ENCODE measurements around the gene DCAF11.

The DCAF11 gene

DNA sequence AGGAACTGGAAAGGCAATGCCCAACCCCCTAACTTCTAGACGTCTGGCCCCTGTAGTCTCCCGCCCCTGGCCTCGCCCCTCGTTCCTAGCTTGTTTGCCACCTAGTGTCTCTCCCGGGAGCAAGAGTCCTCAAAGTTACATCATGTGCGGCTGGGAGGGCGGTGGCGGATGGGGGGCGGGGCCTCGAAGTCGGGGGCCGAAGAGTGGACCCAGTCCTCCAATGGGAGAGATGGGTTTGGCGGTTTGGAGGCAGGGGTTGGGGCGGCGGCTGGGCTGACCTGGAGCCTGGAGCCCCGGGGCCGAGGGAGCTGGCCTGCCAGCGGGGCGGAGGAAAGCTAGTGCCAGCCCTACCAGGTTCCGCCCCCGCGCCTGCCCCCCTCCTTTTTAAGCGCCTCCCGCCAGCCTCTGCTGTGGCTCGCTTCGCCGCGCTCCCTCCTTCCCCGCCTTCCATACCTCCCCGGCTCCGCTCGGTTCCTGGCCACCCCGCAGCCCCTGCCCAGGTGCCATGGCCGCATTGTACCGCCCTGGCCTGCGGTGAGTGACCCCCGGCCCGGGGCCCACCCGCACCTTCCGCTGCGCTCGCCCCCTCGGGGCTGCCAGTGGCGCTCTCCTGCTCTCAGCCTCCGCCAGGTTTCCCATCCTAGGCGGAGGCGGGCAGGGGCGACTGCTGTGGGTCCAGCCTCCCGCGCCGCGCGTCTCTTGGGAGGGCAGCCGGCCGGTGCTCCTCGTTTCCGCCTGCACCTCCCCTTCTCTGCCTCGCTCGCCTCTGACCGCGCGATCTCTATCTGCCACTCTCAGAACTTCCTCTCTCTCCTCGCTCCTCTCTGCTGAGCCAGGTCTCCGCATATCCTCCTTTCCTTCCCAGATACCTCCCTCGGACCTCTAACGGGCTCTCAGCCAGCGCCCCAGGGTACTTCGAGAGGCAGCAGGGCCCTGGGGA, 20.4 kb upstream of the DCAF11 start, which contains the start of gene PCK2 (continued):
- TF ChIP-seq ZNF621 (tag by site-specific recombination; IDR thresholded peaks at IDR 0.05) (no peak), ZNF76 (tag by site-specific recombination; IDR thresholded peaks at IDR 0.05; ENCODE audit: borderline replicate concordance, low read depth) (peak; percentile 80), ZFP37 (tag by site-specific recombination; IDR thresholded peaks at IDR 0.05) (no peak), ZNF146 (tag by site-specific recombination; IDR thresholded peaks at IDR 0.05) (peak; percentile 10; the same call in 1 of the 2 replicates), HOXA7 (CRISPR knock-in tag; IDR thresholded peaks at IDR 0.05; ENCODE audit: borderline replicate concordance) (no peak), ZNF223 (tag by site-specific recombination; IDR thresholded peaks at IDR 0.05) (no peak), MEIS1 (CRISPR knock-in tag; IDR thresholded peaks at IDR 0.05; ENCODE audit: borderline replicate concordance) (no peak), ZNF600 (tag by site-specific recombination; IDR thresholded peaks at IDR 0.05) (peak; percentile 81), KLF8 (tag by site-specific recombination; IDR thresholded peaks at IDR 0.05) (peak; percentile 79; the same call in 1 of the 2 replicates), GLIS2 (tag by site-specific recombination; IDR thresholded peaks at IDR 0.05) (peak; percentile 93)
- TF ChIP-seq, protein P1, sequence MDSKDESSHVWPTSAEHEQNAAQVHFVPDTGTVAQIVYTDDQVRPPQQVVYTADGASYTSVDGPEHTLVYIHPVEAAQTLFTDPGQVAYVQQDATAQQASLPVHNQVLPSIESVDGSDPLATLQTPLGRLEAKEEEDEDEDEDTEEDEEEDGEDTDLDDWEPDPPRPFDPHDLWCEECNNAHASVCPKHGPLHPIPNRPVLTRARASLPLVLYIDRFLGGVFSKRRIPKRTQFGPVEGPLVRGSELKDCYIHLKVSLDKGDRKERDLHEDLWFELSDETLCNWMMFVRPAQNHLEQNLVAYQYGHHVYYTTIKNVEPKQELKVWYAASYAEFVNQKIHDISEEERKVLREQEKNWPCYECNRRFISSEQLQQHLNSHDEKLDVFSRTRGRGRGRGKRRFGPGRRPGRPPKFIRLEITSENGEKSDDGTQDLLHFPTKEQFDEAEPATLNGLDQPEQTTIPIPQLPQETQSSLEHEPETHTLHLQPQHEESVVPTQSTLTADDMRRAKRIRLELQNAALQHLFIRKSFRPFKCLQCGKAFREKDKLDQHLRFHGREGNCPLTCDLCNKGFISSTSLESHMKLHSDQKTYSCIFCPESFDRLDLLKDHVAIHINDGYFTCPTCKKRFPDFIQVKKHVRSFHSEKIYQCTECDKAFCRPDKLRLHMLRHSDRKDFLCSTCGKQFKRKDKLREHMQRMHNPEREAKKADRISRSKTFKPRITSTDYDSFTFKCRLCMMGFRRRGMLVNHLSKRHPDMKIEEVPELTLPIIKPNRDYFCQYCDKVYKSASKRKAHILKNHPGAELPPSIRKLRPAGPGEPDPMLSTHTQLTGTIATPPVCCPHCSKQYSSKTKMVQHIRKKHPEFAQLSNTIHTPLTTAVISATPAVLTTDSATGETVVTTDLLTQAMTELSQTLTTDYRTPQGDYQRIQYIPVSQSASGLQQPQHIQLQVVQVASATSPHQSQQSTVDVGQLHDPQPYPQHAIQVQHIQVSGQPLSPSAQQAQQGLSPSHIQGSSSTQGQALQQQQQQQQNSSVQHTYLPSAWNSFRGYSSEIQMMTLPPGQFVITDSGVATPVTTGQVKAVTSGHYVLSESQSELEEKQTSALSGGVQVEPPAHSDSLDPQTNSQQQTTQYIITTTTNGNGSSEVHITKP (tag by site-specific recombination; IDR thresholded peaks at IDR 0.05): peak; percentile 26; the same call in 1 of the 2 replicates
- TF ChIP-seq, protein P2, sequence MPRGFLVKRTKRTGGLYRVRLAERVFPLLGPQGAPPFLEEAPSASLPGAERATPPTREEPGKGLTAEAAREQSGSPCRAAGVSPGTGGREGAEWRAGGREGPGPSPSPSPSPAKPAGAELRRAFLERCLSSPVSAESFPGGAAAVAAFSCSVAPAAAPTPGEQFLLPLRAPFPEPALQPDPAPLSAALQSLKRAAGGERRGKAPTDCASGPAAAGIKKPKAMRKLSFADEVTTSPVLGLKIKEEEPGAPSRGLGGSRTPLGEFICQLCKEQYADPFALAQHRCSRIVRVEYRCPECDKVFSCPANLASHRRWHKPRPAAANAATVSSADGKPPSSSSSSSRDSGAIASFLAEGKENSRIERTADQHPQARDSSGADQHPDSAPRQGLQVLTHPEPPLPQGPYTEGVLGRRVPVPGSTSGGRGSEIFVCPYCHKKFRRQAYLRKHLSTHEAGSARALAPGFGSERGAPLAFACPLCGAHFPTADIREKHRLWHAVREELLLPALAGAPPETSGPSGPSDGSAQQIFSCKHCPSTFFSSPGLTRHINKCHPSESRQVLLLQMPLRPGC (tag by site-specific recombination; IDR thresholded peaks at IDR 0.05): peak; percentile 14; the same call in 1 of the 2 replicates
- TF ChIP-seq, protein P3, sequence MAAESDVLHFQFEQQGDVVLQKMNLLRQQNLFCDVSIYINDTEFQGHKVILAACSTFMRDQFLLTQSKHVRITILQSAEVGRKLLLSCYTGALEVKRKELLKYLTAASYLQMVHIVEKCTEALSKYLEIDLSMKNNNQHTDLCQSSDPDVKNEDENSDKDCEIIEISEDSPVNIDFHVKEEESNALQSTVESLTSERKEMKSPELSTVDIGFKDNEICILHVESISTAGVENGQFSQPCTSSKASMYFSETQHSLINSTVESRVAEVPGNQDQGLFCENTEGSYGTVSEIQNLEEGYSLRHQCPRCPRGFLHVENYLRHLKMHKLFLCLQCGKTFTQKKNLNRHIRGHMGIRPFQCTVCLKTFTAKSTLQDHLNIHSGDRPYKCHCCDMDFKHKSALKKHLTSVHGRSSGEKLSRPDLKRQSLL (tag by site-specific recombination; IDR thresholded peaks at IDR 0.05): peak; percentile 81
- TF ChIP-seq, protein P4, sequence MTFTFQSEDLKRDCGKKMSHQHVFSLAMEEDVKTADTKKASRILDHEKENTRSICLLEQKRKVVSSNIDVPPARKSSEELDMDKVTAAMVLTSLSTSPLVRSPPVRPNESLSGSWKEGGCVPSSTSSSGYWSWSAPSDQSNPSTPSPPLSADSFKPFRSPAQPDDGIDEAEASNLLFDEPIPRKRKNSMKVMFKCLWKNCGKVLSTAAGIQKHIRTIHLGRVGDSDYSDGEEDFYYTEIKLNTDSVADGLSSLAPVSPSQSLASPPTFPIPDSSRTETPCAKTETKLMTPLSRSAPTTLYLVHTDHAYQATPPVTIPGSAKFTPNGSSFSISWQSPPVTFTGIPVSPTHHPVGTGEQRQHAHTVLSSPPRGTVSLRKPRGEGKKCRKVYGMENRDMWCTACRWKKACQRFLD (tag by site-specific recombination; IDR thresholded peaks at IDR 0.05): peak; percentile 40; the same call in 1 of the 2 replicates
- TF ChIP-seq, protein P5, sequence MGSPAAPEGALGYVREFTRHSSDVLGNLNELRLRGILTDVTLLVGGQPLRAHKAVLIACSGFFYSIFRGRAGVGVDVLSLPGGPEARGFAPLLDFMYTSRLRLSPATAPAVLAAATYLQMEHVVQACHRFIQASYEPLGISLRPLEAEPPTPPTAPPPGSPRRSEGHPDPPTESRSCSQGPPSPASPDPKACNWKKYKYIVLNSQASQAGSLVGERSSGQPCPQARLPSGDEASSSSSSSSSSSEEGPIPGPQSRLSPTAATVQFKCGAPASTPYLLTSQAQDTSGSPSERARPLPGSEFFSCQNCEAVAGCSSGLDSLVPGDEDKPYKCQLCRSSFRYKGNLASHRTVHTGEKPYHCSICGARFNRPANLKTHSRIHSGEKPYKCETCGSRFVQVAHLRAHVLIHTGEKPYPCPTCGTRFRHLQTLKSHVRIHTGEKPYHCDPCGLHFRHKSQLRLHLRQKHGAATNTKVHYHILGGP (tag by site-specific recombination; IDR thresholded peaks at IDR 0.05): no peak
- TF ChIP-seq, protein P6, sequence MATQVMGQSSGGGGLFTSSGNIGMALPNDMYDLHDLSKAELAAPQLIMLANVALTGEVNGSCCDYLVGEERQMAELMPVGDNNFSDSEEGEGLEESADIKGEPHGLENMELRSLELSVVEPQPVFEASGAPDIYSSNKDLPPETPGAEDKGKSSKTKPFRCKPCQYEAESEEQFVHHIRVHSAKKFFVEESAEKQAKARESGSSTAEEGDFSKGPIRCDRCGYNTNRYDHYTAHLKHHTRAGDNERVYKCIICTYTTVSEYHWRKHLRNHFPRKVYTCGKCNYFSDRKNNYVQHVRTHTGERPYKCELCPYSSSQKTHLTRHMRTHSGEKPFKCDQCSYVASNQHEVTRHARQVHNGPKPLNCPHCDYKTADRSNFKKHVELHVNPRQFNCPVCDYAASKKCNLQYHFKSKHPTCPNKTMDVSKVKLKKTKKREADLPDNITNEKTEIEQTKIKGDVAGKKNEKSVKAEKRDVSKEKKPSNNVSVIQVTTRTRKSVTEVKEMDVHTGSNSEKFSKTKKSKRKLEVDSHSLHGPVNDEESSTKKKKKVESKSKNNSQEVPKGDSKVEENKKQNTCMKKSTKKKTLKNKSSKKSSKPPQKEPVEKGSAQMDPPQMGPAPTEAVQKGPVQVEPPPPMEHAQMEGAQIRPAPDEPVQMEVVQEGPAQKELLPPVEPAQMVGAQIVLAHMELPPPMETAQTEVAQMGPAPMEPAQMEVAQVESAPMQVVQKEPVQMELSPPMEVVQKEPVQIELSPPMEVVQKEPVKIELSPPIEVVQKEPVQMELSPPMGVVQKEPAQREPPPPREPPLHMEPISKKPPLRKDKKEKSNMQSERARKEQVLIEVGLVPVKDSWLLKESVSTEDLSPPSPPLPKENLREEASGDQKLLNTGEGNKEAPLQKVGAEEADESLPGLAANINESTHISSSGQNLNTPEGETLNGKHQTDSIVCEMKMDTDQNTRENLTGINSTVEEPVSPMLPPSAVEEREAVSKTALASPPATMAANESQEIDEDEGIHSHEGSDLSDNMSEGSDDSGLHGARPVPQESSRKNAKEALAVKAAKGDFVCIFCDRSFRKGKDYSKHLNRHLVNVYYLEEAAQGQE (tag by site-specific recombination; IDR thresholded peaks at IDR 0.05): peak; percentile 41; the same call in 1 of the 2 replicates
- TF ChIP-seq, protein P7, sequence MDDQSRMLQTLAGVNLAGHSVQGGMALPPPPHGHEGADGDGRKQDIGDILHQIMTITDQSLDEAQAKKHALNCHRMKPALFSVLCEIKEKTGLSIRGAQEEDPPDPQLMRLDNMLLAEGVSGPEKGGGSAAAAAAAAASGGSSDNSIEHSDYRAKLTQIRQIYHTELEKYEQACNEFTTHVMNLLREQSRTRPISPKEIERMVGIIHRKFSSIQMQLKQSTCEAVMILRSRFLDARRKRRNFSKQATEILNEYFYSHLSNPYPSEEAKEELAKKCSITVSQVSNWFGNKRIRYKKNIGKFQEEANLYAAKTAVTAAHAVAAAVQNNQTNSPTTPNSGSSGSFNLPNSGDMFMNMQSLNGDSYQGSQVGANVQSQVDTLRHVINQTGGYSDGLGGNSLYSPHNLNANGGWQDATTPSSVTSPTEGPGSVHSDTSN (CRISPR knock-in tag; IDR thresholded peaks at IDR 0.05): peak; percentile 30; the same call in 1 of the 2 replicates
- TF ChIP-seq, protein P8, sequence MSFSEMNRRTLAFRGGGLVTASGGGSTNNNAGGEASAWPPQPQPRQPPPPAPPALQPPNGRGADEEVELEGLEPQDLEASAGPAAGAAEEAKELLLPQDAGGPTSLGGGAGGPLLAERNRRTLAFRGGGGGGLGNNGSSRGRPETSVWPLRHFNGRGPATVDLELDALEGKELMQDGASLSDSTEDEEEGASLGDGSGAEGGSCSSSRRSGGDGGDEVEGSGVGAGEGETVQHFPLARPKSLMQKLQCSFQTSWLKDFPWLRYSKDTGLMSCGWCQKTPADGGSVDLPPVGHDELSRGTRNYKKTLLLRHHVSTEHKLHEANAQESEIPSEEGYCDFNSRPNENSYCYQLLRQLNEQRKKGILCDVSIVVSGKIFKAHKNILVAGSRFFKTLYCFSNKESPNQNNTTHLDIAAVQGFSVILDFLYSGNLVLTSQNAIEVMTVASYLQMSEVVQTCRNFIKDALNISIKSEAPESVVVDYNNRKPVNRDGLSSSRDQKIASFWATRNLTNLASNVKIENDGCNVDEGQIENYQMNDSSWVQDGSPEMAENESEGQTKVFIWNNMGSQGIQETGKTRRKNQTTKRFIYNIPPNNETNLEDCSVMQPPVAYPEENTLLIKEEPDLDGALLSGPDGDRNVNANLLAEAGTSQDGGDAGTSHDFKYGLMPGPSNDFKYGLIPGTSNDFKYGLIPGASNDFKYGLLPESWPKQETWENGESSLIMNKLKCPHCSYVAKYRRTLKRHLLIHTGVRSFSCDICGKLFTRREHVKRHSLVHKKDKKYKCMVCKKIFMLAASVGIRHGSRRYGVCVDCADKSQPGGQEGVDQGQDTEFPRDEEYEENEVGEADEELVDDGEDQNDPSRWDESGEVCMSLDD (tag by site-specific recombination; IDR thresholded peaks at IDR 0.05): peak; percentile 86
